GOT3 (cell line): ENCODE measurements around the gene CRB1.
"Not testable (repeated sequence)": the region's sequence is repeated elsewhere in the genome, so short reads cannot be mapped to it uniquely, and the experiment has no call there.

ENCODE experiments used
- DNase-seq: peaks from one replicate; lab custom pipeline; 2025; ENCODE audit warnings: mixed read lengths; lab: John Stamatoyannopoulos, UW

CRB1 gene

GRCh38 chr1:197465528-197466327 is 197.7 kb downstream of the CRB1 start:
- no peak for DNase-seq

- DNase-seq = no peak
Observed at GRCh38 chr1:197466813-197467212, 198.8 kb downstream of the CRB1 start.

GRCh38 chr1:197467881-197468280 is 199.8 kb downstream of the CRB1 start:
- no peak for DNase-seq

- no peak for DNase-seq
Observed at GRCh38 chr1:197468543-197469175, 200.6 kb downstream of the CRB1 start.

DNA sequence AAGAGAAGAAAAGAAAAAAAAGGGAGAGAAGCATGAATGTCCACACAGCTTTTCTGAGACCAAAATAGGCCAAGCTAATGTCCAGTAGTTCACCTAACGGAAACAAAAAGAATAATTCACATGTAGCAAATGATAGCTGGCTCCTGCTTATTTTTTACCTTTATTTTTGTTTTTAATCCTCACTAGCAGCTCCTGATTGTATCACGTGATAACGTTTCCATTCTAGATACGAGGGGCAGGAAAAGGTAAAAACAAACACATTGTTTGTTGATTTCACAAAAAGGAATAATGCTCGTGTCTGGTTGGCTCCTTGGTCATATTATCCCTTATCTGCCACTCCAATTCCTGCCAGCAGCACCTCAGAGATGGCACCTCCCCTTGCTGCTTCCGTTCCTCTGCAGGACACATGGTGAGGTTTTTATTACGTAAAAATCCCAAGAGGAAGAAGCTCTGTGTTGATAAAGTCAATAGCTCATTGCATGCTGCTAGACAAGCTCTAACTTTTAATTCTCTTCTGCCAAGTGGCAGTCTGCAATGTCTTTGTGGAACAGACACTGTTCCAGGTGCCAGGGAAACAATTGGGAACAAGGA is 201.7 kb downstream of the CRB1 start:
- no peak for DNase-seq

GRCh38 chr1:197470330-197470729 is 202.3 kb downstream of the CRB1 start:
- DNase-seq = no peak

DNA sequence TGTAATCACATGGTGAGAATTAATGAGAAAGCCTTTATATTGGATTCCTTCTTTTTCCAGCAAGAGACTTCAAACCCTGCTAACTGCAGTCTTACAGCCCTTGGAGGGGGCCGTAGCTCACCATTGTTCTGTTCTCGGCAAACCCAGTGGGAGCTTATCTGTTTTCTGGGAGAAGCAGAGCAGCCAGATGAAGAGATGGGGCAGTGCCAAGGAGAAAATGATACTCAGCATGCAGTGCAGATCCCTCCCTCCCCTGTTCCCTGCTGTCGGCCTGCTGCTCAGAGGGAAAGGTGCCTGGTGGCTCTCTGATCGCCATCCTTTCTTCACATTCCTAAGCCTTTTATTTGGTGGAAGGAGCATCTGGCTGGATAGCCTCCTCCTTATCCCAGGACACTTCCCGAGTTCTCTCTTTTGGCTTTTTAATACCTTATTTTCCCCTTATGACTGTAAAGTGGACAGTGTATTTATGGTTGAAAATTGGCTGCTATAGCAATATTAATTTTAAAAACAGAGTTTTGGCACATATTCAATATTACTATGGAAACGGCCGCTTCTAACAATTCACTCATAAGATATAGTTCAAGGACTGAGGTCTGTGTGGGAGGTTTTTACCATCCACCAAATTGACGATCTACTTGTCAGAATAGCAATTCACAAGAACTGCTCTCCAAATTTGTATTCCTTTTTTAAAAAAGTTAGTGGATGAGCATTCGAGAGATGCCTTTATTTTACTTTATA is 203.4 kb downstream of the CRB1 start:
- DNase-seq = no peak

DNA sequence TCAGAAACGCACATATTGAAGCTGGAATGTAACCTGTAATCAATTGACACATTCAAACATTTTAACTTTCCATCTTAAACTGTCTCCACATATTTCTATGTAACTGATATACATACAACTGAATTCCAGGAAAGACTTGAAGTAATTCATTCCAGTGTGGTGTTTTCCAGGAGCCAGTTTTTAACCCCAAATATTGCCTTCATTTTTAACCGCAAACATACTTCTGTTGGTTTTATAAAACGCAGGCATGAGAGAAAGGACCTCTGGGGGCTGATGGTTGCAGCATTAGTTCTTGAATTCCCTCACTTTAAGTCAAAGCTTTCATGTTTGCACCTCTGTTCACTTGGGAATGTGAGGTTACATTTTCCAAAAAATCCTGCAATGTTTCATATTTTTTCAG is 204.1 kb downstream of the CRB1 start:
- DNase-seq = no peak

DNA sequence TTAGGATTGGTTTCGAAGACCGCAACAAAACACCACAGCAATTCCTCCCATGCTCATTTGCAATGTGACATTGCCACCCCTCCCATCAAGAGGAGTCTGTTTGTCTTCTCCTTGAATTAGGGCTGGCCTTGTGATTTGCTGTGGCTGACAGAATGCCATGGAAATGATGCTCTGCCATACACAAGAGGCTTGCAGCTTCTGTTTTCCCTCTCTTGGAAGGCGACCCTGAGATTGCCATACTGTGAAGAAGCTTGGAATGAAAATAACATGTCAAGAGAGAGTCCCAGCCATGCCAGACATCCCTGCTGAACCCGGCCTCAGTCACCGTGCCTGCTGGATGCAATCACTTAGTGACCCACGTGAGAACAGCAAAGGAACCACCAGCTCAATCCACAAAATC is 212.4 kb downstream of the CRB1 start:
- DNase-seq = no peak

- DNase-seq = no peak
Observed at GRCh38 chr1:197481101-197481500, 213.0 kb downstream of the CRB1 start.

GRCh38 chr1:197485790-197486189 is 217.7 kb downstream of the CRB1 start:
- DNase-seq = no peak

DNA sequence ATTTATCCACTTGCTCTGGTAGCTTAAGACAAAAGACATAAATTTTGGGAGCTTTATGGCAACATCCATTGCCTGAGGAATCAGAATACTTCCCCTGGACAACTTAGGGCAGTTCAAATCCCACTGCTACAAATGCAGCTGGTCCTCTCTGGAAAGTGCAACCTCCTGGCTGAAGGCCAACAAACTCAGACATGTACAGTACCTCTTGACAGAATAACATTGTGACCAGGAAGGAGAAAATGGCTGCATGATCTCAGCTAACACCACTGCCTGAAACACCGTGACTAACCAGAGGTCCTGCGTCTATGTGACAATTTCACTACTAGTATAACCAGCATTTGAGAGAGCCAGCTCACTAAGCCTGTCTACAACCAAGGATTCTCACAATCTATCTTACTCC is 218.9 kb downstream of the CRB1 start:
- DNase-seq = no peak

DNA sequence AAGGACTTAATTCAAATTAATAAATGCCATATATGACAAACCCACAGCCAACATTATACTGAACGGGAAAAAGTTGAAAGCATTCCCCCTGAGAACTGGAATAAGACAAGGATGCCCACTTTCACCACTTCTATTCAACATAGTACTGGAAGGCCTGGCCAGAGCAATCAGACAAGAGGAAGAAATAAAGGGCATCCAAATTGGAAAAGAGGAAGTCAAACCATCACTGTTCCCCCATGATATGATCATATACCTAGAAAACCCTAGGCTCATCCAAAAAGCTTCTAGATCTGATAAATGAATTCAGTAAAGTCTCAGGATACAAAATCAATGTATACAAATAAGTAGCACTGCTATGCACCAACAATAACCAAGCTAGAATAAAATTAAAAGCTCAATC is 223.5 kb downstream of the CRB1 start:
- DNase-seq = not testable (repeated sequence)

- no peak for DNase-seq
Observed at GRCh38 chr1:197496722-197497121, 228.7 kb downstream of the CRB1 start.

- DNase-seq = no peak
Observed at GRCh38 chr1:197510691-197511378, 242.8 kb downstream of the CRB1 start.

DNA sequence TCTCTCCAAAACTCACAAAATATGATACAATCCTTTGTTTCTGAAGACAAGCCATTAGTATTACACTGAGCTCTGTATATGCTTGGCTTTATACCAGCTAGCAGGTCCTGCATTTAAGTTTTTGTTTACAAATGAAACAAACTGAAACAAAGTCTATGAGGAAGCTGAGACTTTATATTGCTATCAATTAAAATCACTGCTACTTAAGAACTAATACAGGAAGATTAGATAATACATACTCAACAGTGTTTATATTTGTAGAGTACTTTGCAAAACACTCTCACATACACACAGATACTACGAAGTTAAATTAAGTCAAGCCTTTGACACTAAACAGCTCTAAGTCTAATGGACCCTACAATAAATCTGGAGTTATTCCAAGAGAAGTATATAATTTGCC is 247.4 kb downstream of the CRB1 start:
- DNase-seq = no peak

DNA sequence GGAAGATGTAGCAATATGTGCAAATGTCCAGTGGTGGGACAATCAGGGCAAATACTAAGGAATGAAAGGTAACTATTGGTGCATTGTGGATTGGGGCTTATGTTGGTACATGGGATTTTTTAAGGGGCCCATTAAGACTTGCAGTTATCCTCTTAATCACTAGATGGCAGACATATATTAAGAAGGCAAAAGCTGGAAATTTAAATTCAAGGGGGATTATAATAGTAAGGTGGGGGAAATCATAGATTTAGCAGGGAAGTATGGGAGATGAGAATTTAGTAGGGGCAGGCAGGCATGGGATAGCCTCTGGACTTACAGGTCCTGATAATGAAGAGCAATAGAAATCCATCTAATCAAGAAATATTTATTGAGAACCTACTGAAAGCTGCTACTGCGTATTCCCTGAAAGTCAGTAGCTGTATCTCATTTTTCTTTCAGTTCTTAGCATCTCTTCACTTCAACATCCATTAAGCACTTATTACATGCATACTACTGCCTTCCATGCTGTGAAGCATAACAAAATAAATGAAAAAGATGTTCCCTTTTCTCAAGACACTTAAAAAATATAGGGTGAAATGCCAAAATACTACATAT is 251.8 kb downstream of the CRB1 start:
- DNase-seq = no peak

- no peak for DNase-seq
Observed at GRCh38 chr1:197521118-197521739, 253.2 kb downstream of the CRB1 start.

DNA sequence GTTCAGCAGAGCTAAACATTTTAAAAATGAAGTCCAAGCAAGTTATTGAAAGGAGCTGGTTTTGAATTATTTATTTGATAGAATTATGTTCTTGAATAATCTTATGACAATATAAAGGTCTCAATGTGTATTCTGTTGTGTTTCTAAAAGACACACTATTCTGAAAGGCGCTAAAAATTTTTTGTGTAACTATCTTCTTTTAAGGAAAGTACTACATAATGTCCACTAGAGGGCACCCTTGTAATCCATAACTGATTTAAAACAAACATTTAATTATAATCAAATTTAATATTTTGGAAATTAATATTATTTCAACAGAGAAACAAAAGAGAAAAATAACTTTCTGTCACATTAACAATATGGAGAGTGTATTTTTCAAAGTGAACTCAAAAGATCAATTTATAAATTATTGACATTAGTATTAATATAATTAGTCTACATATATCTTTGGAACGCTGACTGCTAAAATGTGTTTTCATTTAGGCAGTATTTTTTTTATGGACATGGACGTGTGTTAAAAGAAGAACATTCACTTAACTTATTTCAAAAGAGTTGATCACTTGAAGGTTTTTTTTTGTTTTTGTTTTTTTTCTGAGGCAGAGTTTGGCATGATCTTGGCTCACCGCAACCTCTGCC is 258.8 kb downstream of the CRB1 start:
- DNase-seq = no peak
